ENCODE data around the gene CCDC187.

GRCh38 chr9:136312436-136312835 lies 8.5 kb upstream of the CCDC187 start:
- TF ChIP-seq SMC3 (conservative IDR thresholded peaks at IDR 0.05; ENCODE audit: poor library complexity) (no peak), CTCF (IDR thresholded peaks at IDR 0.05; ENCODE audit: poor library complexity, severe bottlenecking) (no peak), EZH2 (IDR thresholded peaks at IDR 0.05; ENCODE audit: borderline replicate concordance, insufficient read depth, low read length, poor library complexity, severe bottlenecking) (no peak), RAD21 (conservative IDR thresholded peaks at IDR 0.05) (no peak), EP300 (conservative IDR thresholded peaks at IDR 0.05; ENCODE audit: poor library complexity, severe bottlenecking) (no peak), POLR2AphosphoS5 (IDR thresholded peaks at IDR 0.05) (no peak), TAF1 (IDR thresholded peaks at IDR 0.05; ENCODE audit: low read depth) (no peak)
- TF ChIP-seq, protein P1, sequence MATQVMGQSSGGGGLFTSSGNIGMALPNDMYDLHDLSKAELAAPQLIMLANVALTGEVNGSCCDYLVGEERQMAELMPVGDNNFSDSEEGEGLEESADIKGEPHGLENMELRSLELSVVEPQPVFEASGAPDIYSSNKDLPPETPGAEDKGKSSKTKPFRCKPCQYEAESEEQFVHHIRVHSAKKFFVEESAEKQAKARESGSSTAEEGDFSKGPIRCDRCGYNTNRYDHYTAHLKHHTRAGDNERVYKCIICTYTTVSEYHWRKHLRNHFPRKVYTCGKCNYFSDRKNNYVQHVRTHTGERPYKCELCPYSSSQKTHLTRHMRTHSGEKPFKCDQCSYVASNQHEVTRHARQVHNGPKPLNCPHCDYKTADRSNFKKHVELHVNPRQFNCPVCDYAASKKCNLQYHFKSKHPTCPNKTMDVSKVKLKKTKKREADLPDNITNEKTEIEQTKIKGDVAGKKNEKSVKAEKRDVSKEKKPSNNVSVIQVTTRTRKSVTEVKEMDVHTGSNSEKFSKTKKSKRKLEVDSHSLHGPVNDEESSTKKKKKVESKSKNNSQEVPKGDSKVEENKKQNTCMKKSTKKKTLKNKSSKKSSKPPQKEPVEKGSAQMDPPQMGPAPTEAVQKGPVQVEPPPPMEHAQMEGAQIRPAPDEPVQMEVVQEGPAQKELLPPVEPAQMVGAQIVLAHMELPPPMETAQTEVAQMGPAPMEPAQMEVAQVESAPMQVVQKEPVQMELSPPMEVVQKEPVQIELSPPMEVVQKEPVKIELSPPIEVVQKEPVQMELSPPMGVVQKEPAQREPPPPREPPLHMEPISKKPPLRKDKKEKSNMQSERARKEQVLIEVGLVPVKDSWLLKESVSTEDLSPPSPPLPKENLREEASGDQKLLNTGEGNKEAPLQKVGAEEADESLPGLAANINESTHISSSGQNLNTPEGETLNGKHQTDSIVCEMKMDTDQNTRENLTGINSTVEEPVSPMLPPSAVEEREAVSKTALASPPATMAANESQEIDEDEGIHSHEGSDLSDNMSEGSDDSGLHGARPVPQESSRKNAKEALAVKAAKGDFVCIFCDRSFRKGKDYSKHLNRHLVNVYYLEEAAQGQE (IDR thresholded peaks at IDR 0.05; ENCODE audit: borderline replicate concordance) = no peak

Data from neural cell (in vitro differentiated cells).